Activated T-cell treated with anti-CD3 and anti-CD28 coated beads for 24 hours (primary cell): ENCODE results near the gene FNDC3B.

ENCODE experiments used
- DNase-seq: peaks from one replicate; pipeline ENCODE4 v3.0.0-alpha.2; 2020; ENCODE audit warnings: low read depth

The FNDC3B gene

GRCh38 chr3:172371544-172371943 lies 332.2 kb downstream of the FNDC3B start:
- no peak for DNase-seq

GRCh38 chr3:172372895-172373294 lies 333.5 kb downstream of the FNDC3B start:
- DNase-seq, result no peak

GRCh38 chr3:172373912-172374311 lies 334.5 kb downstream of the FNDC3B start:
- DNase-seq, result no peak

- no peak for DNase-seq
Measured at GRCh38 chr3:172375206-172375850, 335.9 kb downstream of the FNDC3B start.

GRCh38 chr3:172376402-172376801 lies 337.0 kb downstream of the FNDC3B start:
- no peak for DNase-seq

- no peak for DNase-seq
Measured at GRCh38 chr3:172376881-172377280, 337.5 kb downstream of the FNDC3B start.

- no peak for DNase-seq
Measured at GRCh38 chr3:172378439-172378838, 339.1 kb downstream of the FNDC3B start.

- DNase-seq, result no peak
Measured at GRCh38 chr3:172379372-172379771, 340.0 kb downstream of the FNDC3B start.

- DNase-seq, result no peak
Measured at GRCh38 chr3:172380632-172381031, 341.3 kb downstream of the FNDC3B start.

GRCh38 chr3:172383306-172383796 lies 344.0 kb downstream of the FNDC3B start:
- no peak for DNase-seq

GRCh38 chr3:172384836-172385235 lies 345.5 kb downstream of the FNDC3B start:
- no peak for DNase-seq

GRCh38 chr3:172387728-172388127 lies 348.4 kb downstream of the FNDC3B start:
- no peak for DNase-seq

GRCh38 chr3:172388412-172389078 lies 349.2 kb downstream of the FNDC3B start:
- DNase-seq, result no peak

GRCh38 chr3:172390792-172391191 lies 351.4 kb downstream of the FNDC3B start:
- DNase-seq, result no peak

GRCh38 chr3:172391592-172392302 lies 352.4 kb downstream of the FNDC3B start:
- no peak for DNase-seq

- DNase-seq, result no peak
Measured at GRCh38 chr3:172394692-172395091, 355.3 kb downstream of the FNDC3B start.

- DNase-seq, result no peak
Measured at GRCh38 chr3:172396400-172396799, 357.0 kb downstream of the FNDC3B start.

- no peak for DNase-seq
Measured at GRCh38 chr3:172397716-172398405, 358.5 kb downstream of the FNDC3B start.

GRCh38 chr3:172398484-172398883 lies 359.1 kb downstream of the FNDC3B start:
- no peak for DNase-seq

- DNase-seq, result no peak
Measured at GRCh38 chr3:172402090-172402489, 362.7 kb downstream of the FNDC3B start.

- DNase-seq, result no peak
Measured at GRCh38 chr3:172402892-172403643, 363.7 kb downstream of the FNDC3B start.
